Bronchial epithelial cell (primary cell): ENCODE measurements around the gene CABP4. TPM values are rescaled to one million over a fixed set of nuclear protein-coding genes. Genes with fewer than 3 reads are reported as not detected.

Experiments
- DNase-seq: peaks from one replicate; pipeline ENCODE4 v3.0.0-alpha.2; 2010; ENCODE audit warnings: low read depth
- FAIRE-seq: peaks from 2 replicates; lab custom pipeline; 2011; peaks lifted over from hg19 to GRCh38; lab: Jason Lieb, UNC
- H3K27me3 ChIP-seq: 2 replicates; pipeline ENCODE4 v1.5.1; 2011; ENCODE audit warnings: low read length; ENCODE audit not compliant: control insufficient read depth, insufficient read depth
- H3K36me3 ChIP-seq: 2 replicates; pipeline ENCODE4 v1.5.1; 2011; ENCODE audit warnings: low read length; ENCODE audit not compliant: control insufficient read depth, insufficient read depth
- H3K4me3 ChIP-seq: 2 replicates; pipeline ENCODE4 v1.5.1; 2011; ENCODE audit warnings: mild to moderate bottlenecking, low read depth, low read length, control low read depth
- total RNA-seq: library from RNA; depleted of rRNA; stranded (reverse); fragments of >200 nt; gene quantifications from 2 replicates; pipeline ENCODE4 v1.2.1, GENCODE V29; 2014
- TF ChIP-seq, protein P1 (sequence below): IDR thresholded peaks from 2 replicates; pipeline ENCODE4 v1.5.1; 2011; ENCODE audit warnings: mild to moderate bottlenecking, moderate library complexity, low read length, control low read depth, inconsistent platforms; ENCODE audit not compliant: insufficient read depth, severe bottlenecking

Gene CABP4
- total RNA-seq, 1 donor from 2014 or later: not detected

DNA sequence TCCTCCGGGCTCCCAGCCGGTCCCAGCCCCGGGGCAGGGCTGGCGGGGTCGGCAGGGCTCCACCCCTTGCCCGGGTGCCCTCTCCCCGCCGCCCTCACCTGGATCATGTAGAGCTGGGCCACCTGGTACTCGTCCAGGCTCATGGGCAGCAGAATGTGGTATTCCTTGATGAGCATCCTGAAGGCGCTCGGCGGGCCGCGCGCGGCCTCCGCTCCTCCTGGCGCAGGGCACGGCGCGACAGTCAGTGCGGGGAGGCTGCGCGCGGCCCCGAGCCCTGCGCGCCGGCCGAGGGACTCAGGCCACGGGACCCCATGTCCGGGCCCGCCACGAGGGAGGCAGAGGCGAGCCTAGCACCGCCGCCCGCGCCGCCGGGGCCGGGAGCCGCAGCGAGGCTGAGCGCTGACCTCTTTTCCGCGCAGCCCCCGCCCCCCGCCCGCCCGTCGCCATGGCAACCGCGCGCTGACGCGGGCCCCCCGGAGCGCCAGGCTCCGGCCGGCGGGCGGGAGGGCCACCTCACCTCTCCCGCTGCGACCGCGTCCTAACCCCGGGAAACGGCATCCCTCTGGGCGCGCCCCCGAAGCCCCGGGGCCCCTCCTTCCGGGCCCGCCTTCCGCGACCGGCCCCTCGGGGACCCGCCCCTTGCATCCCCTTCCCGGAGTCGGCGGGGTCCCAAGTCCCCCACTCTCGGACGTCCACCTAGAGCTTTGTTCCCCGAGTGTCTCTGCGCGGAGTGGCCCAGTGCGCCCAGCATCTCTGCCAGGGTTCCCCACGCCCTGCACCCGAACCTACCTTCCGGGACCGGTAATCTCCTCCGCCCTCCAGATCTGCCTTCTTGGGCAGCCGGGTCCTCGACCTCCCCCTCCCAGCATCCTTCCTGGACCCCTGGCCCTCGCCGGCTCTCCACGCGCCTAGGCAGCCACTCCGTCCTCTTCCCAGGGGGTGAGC is 49.1 kb downstream of the CABP4 start:
- FAIRE-seq: no peak

GRCh38 chr11:67504950-67505581 is 49.9 kb downstream of the CABP4 start, which contains the start of gene PITPNM1:
Gene PITPNM1, minus strand, starts transcription at chr11:67505363. Its CDS starts 1,183 bp downstream, at chr11:67504180.
- TF ChIP-seq, protein P1, sequence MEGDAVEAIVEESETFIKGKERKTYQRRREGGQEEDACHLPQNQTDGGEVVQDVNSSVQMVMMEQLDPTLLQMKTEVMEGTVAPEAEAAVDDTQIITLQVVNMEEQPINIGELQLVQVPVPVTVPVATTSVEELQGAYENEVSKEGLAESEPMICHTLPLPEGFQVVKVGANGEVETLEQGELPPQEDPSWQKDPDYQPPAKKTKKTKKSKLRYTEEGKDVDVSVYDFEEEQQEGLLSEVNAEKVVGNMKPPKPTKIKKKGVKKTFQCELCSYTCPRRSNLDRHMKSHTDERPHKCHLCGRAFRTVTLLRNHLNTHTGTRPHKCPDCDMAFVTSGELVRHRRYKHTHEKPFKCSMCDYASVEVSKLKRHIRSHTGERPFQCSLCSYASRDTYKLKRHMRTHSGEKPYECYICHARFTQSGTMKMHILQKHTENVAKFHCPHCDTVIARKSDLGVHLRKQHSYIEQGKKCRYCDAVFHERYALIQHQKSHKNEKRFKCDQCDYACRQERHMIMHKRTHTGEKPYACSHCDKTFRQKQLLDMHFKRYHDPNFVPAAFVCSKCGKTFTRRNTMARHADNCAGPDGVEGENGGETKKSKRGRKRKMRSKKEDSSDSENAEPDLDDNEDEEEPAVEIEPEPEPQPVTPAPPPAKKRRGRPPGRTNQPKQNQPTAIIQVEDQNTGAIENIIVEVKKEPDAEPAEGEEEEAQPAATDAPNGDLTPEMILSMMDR: no peak
- no peaks in the 10 kb centered on the region for H3K27me3 ChIP-seq
- FAIRE-seq: no peak
- H3K4me3 ChIP-seq: peak within 1 kb of the TSS; percentile 89
- peaks cover 22% of the 10 kb centered on the region for H3K36me3 ChIP-seq
- DNase-seq: peak; percentile 50

More for the DNA sequence above, 49.1 kb downstream of the CABP4 start:
- no peak for DNase-seq
- Histone ChIP-seq H3K36me3 (peaks cover 25% of the 10 kb centered on the region), H3K27me3 (no peaks in the 10 kb centered on the region), H3K4me3 (peak overlapping the region; percentile 89)
- TF ChIP-seq, protein P1: no peak

- TF ChIP-seq, protein P1: peak; percentile 99
- peaks cover 18% of the 10 kb centered on the region for H3K36me3 ChIP-seq
- FAIRE-seq (peak; percentile 81), DNase-seq (peak; percentile 98)
- no peaks in the 10 kb centered on the region for H3K27me3 ChIP-seq
- H3K4me3 ChIP-seq: peak overlapping the region; percentile 89
Observed at GRCh38 chr11:67505605-67506396, 50.6 kb downstream of the CABP4 start.

GRCh38 chr11:67506426-67507051 is 51.4 kb downstream of the CABP4 start:
- FAIRE-seq: no peak
- DNase-seq: no peak
- no peaks in the 10 kb centered on the region for H3K27me3 ChIP-seq
- no peak overlapping the region for H3K4me3 ChIP-seq
- TF ChIP-seq, protein P1: no peak
- H3K36me3 ChIP-seq: peaks cover 15% of the 10 kb centered on the region

GRCh38 chr11:67507242-67507863 is 52.2 kb downstream of the CABP4 start:
- TF ChIP-seq, protein P1: no peak
- Histone ChIP-seq H3K4me3 (peak overlapping the region; percentile 83), H3K36me3 (peaks cover 9% of the 10 kb centered on the region), H3K27me3 (no peaks in the 10 kb centered on the region)
- FAIRE-seq (no peak), DNase-seq (no peak)
